Endothelial cell of umbilical vein (primary cell): ENCODE data around the gene WDR49. TPM values are rescaled to one million over a fixed set of nuclear protein-coding genes. Genes with fewer than 3 reads are reported as not detected.

Experiments
- BruUV-seq: library from RNA; stranded (reverse); fragments of 400-500 nt; replicated peaks from 2 replicates; lab custom pipeline; 2021; lab: Mats Ljungman, UMichigan
- CTCF ChIA-PET: fragments of 300-600, 350-600 bp; sonication (Branson Sonifier 250); formaldehyde crosslinking; loops from one replicate; lab custom pipeline; 2021; ENCODE audit warnings: antibody characterized with exemption, inconsistent platforms; lab: Charles Lee
- POLR2A ChIA-PET: fragments of 300-600, 350-600 bp; sonication (Branson Sonifier 250); formaldehyde crosslinking; loops from one replicate; lab custom pipeline; 2021; ENCODE audit warnings: antibody characterized with exemption, inconsistent platforms; lab: Charles Lee
- DNase-seq: peaks from one replicate; pipeline ENCODE4 v3.0.0-alpha.2; 2011; ENCODE audit warnings: low read depth, low spot score
- FAIRE-seq: peaks from 2 replicates; lab custom pipeline; 2011; peaks lifted over from hg19 to GRCh38; lab: Jason Lieb, UNC
- H2AFZ ChIP-seq: 2 replicates; pipeline ENCODE4 v1.6.0; 2012; ENCODE audit warnings: low read depth, low read length, control low read depth, inconsistent platforms
- H3K27ac ChIP-seq: 2 replicates; pipeline ENCODE4 v1.5.1; 2011; ENCODE audit warnings: low read depth, mild to moderate bottlenecking, control low read depth, low read length, moderate library complexity; ENCODE audit not compliant: insufficient read depth
- H3K27me3 ChIP-seq, 2 experiments: 2 replicates each; pipeline versions ENCODE4 v1.6.0 to v1.6.1; 2011; ENCODE audit warnings: low read length in 2 of 2, mixed read lengths in 1 of 2; ENCODE audit not compliant: control insufficient read depth in 2 of 2, insufficient read depth in 2 of 2
- H3K36me3 ChIP-seq, 2 experiments: 2 replicates in 1 of 2; 3 replicates in 1 of 2; pipeline ENCODE4 v1.5.1; 2011; ENCODE audit warnings: low read length in 2 of 2, mild to moderate bottlenecking in 1 of 2, moderate library complexity in 1 of 2; ENCODE audit not compliant: control insufficient read depth in 2 of 2, insufficient read depth in 2 of 2; ENCODE audit errors: extremely low read depth in 1 of 2
- H3K4me1 ChIP-seq: 3 replicates; pipeline ENCODE4 v1.5.1; 2011; ENCODE audit warnings: mild to moderate bottlenecking, low read length; ENCODE audit not compliant: control insufficient read depth, insufficient read depth; ENCODE audit errors: extremely low read depth
- H3K4me2 ChIP-seq: 2 replicates; pipeline ENCODE4 v1.6.1; 2011; ENCODE audit warnings: low read length, control low read depth, mixed read lengths; ENCODE audit not compliant: insufficient read depth
- H3K4me3 ChIP-seq, 3 experiments: fragments of 200-600 bp in 1 of 3; sonication (generic), shearing (Covaris generic) in 1 of 3; replicated peaks in 1 of 3; 2 replicates each; pipeline ENCODE4 v1.5.1; 2011 to 2016; ENCODE audit warnings: control low read depth in 3 of 3, low read length in 3 of 3, mild to moderate bottlenecking in 2 of 3, inconsistent platforms in 1 of 3, low read depth in 1 of 3, moderate library complexity in 1 of 3; ENCODE audit not compliant: insufficient read depth in 1 of 3
- H3K79me2 ChIP-seq: 2 replicates; pipeline ENCODE4 v1.6.0; 2012; ENCODE audit warnings: low read length, inconsistent platforms; ENCODE audit not compliant: control insufficient read depth, insufficient read depth
- H3K9ac ChIP-seq: replicated peaks from 2 replicates; pipeline ENCODE3; 2011; ENCODE audit warnings: low read length, control low read depth; ENCODE audit not compliant: insufficient read depth; ENCODE audit errors: extremely low read depth
- H3K9me1 ChIP-seq: replicated peaks from 3 replicates; pipeline ENCODE4 v1.6.0; 2011; ENCODE audit warnings: mild to moderate bottlenecking, low read length; ENCODE audit not compliant: control insufficient read depth, insufficient read depth; ENCODE audit errors: extremely low read depth
- H3K9me3 ChIP-seq: replicated peaks from 2 replicates; pipeline ENCODE4 v1.5.1; 2012; ENCODE audit warnings: low read length, inconsistent platforms; ENCODE audit not compliant: control insufficient read depth, insufficient read depth
- H4K20me1 ChIP-seq: replicated peaks from 2 replicates; pipeline ENCODE3; 2011; ENCODE audit warnings: mild to moderate bottlenecking, low read length; ENCODE audit not compliant: control insufficient read depth, insufficient read depth; ENCODE audit errors: extremely low read depth
- EZH2 ChIP-seq: IDR thresholded peaks from 2 replicates; pipeline ENCODE4 v1.6.1; 2012; ENCODE audit warnings: borderline replicate concordance, low read depth, mild to moderate bottlenecking, moderate library complexity, low read length, inconsistent platforms; ENCODE audit not compliant: severe bottlenecking
- FOS ChIP-seq: IDR thresholded peaks from 2 replicates; pipeline ENCODE4 v1.6.1; 2011; ENCODE audit warnings: mild to moderate bottlenecking, low read length, moderate library complexity, borderline replicate concordance; ENCODE audit not compliant: insufficient read depth
- GATA2 ChIP-seq: IDR thresholded peaks from 2 replicates; pipeline ENCODE4 v1.7.0; 2011; ENCODE audit warnings: low read depth, mild to moderate bottlenecking, moderate library complexity, mixed read lengths, low read length; ENCODE audit not compliant: insufficient read length, insufficient read depth
- JUN ChIP-seq: IDR thresholded peaks from 2 replicates; pipeline ENCODE4 v1.6.1; 2011; ENCODE audit warnings: borderline replicate concordance, low read depth; ENCODE audit not compliant: insufficient read length, insufficient read depth
- MYC ChIP-seq: IDR thresholded peaks from one replicate; pipeline ENCODE4 v1.6.1; 2011; ENCODE audit warnings: mild to moderate bottlenecking, low read depth, low read length
- POLR2A ChIP-seq: IDR thresholded peaks from 2 replicates; pipeline ENCODE4 v1.6.1; 2012; ENCODE audit warnings: low read depth, mild to moderate bottlenecking, control low read depth, low read length
- POLR2AphosphoS5 ChIP-seq: IDR thresholded peaks from 2 replicates; pipeline ENCODE4 v1.6.1; 2012; ENCODE audit warnings: low read depth, mild to moderate bottlenecking, control low read depth, low read length, moderate library complexity; ENCODE audit not compliant: insufficient read depth
- dilution Hi-C: fragments of 300-500 bp; cut with MboI; formaldehyde crosslinking; loops from one replicate; pipeline ENCODE4 v1.15.0; 2019; ENCODE audit warnings: low sequenced_read_pairs; ENCODE audit not compliant: extremely low pct_ligation_motif_present
- intact Hi-C: fragments of 100-400 bp; cut with micrococcal nuclease; formaldehyde crosslinking; loops from one replicate; pipeline ENCODE4 v1.10.0; 2022
- polyA plus RNA-seq, 4 experiments: library from polyadenylated mRNA; depleted of rRNA in 3 of 4; stranded (reverse) in 3 of 4; unstranded in 1 of 4; fragments of >200 nt; gene quantifications; 2 replicates each; pipeline versions ENCODE4 v1.2.1 to v1.2.3, GENCODE V29; 2011 to 2012; ENCODE audit warnings: missing spikeins in 1 of 4
- total RNA-seq: library from RNA; stranded (reverse); gene quantifications from 2 replicates; pipeline ENCODE4 v1.2.3, GENCODE V29; 2021
- TF ChIP-seq, protein P1 (sequence below): IDR thresholded peaks from 2 replicates; pipeline ENCODE4 v1.6.1; 2011; ENCODE audit not compliant: insufficient read depth, insufficient read length
- TF ChIP-seq, protein P2 (sequence below), 2 donors: IDR thresholded peaks; 1 replicate in 1 of 2; 2 replicates in 1 of 2; pipeline ENCODE4 v1.5.1; 2011; ENCODE audit warnings: low read length in 2 of 2, mild to moderate bottlenecking in 2 of 2, moderate library complexity in 2 of 2, control low read depth in 1 of 2, inconsistent platforms in 1 of 2, low read depth in 1 of 2; ENCODE audit not compliant: insufficient read depth in 1 of 2; ENCODE audit errors: extremely low read depth in 1 of 2

The WDR49 gene
- total and polyA plus RNA-seq, 2 donors (not counting 3 experiments of a cell fraction or from before 2014, with no cell fraction given), result not detected

DNA sequence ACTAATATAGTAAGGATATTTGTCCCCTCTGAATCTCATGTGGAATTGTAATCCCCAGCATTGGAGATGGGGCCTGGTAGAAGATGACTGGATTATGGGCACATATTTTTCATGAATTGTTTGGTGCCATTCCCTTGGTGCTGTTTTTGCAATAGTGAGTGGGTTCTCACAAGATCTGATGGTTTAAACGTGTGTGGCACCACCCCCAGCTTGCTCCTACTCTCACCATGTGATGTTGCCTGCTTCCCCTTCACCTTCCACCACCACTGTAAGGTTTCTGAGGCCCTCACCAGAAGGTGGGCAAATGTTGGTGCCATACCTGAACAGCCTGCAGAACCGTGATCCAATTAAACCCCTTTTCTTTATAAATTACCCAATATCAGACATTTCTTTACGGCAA is 151.8 kb downstream of the WDR49 start:
- Histone ChIP-seq H3K27ac (no peak overlapping the region), H3K9me1 (no peaks in the 10 kb centered on the region), H3K9me3 (no peaks in the 10 kb centered on the region), H3K4me3 (no peak overlapping the region), H3K4me2 (no peak overlapping the region), H3K9ac (no peak overlapping the region), H3K79me2 (no peaks in the 10 kb centered on the region), H3K4me1 (no peaks in the 10 kb centered on the region), H3K27me3 (no peaks in the 10 kb centered on the region), H3K36me3 (no peaks in the 10 kb centered on the region), H4K20me1 (no peaks in the 10 kb centered on the region), H2AFZ (no peak overlapping the region)
- DNase-seq, result no peak
- TF ChIP-seq JUN, result no peak
- TF ChIP-seq GATA2, result no peak
- TF ChIP-seq EZH2, result no peak
- TF ChIP-seq POLR2AphosphoS5, result no peak
- TF ChIP-seq, protein P1, sequence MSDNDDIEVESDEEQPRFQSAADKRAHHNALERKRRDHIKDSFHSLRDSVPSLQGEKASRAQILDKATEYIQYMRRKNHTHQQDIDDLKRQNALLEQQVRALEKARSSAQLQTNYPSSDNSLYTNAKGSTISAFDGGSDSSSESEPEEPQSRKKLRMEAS, result no peak
- no peak for TF ChIP-seq POLR2A
- TF ChIP-seq MYC, result no peak
- no peak for TF ChIP-seq FOS
- TF ChIP-seq, protein P2, sequence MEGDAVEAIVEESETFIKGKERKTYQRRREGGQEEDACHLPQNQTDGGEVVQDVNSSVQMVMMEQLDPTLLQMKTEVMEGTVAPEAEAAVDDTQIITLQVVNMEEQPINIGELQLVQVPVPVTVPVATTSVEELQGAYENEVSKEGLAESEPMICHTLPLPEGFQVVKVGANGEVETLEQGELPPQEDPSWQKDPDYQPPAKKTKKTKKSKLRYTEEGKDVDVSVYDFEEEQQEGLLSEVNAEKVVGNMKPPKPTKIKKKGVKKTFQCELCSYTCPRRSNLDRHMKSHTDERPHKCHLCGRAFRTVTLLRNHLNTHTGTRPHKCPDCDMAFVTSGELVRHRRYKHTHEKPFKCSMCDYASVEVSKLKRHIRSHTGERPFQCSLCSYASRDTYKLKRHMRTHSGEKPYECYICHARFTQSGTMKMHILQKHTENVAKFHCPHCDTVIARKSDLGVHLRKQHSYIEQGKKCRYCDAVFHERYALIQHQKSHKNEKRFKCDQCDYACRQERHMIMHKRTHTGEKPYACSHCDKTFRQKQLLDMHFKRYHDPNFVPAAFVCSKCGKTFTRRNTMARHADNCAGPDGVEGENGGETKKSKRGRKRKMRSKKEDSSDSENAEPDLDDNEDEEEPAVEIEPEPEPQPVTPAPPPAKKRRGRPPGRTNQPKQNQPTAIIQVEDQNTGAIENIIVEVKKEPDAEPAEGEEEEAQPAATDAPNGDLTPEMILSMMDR (IDR thresholded peaks at IDR 0.05; ENCODE audit: extremely low read depth in 1 of 2, insufficient read depth in 1 of 2, low read depth in 1 of 2, low read length in 2 of 2), result no peak
- no TSS peak for BruUV-seq
- dilution Hi-C loops (no loop called here), intact Hi-C loops (no loop called here)
- CTCF ChIA-PET, result no interaction called here
- no peak for FAIRE-seq
- POLR2A ChIA-PET, result no interaction called here
